ENCODE data around the gene BCL2. TPM values are rescaled to one million over a fixed set of nuclear protein-coding genes. Genes with fewer than 3 reads are reported as not detected.

Gene BCL2
- total and polyA plus RNA-seq, 9 of the 15 experiments (the other 6 are each of a cell fraction or from before 2014, with no cell fraction given), result 0.10 to 1.1 (median 0.65) TPM

DNA sequence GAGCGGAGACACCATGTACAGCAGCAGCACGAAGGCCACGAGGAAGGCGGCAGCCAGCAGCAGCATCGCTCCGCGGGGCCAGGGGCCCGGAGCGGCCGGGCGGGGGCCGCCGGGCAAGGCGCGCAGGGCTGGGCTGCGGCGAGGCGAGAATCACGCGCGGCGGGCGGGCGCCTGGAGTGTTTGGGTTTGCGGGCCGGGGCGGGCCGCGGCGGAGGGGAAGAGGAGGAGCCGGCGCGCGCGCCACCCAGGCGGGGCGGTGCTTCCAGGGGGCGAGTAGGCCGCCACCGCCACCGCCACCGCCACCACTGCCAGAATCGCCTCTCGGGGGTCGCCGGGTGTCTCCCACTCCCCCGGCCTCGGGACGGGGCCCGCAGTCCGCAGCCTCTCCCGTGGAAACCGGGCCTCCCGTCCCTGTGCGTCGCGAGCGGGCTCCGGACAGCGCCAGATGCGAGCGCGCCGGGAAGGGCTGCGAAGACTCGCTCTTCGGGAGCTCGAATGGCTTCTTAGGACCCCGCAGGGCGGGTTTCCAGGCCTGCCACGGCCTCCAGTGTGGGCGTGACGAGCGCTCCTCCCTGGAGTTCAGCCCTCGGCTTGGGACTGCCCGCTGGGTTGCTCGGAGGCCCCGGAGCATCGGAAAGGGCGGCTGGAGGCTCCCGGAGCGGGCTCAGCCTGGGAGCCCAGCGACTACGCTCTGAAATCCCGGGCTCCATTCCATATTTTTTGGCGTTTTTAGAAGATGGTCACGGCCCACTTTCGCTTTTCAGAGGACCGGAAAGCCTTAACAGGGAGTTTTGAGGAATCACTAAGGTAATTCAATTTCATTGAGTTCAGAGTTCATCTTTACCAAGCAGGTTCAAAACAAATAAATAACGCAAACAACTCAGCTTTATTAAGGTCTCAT lies 47.7 kb upstream of the BCL2 start, which contains the start of gene KDSR:
TSS of gene KDSR (minus strand) at position 154 of the 901 bp plus-strand sequence. CDS start at position 66, 88 bp downstream.
- H2AFZ ChIP-seq (ENCODE audit: low read depth, low read length), result peak within 1 kb of the TSS; percentile 95
- in situ Hi-C loops (cut with MboI), result no loop called here
- peak; percentile 88 for FAIRE-seq
- no peaks in the 10 kb centered on the region for H3K27me3 ChIP-seq (ENCODE audit: control insufficient read depth in 2 of 2, insufficient read depth in 2 of 2, low read length in 2 of 2)
- H3K79me2 ChIP-seq (ENCODE audit: control insufficient read depth, insufficient read depth, low read length), result peaks cover 18% of the 10 kb centered on the region
- ATAC-seq, result peak; percentile 96
- H3K9ac ChIP-seq (ENCODE audit: insufficient read depth in 1 of 2, low read depth in 2 of 2, low read length in 2 of 2), result peak within 1 kb of the TSS; percentile 74 to 95
- no peaks in the 10 kb centered on the region for H3K9me3 ChIP-seq (replicated peaks; ENCODE audit: control insufficient read depth, insufficient read depth, low read depth, low read length)
- H3K4me2 ChIP-seq (ENCODE audit: insufficient read depth, low read length), result peak within 1 kb of the TSS; percentile 90
- intact Hi-C loops (cut with micrococcal nuclease), result loop anchor here (5.0 kb wide), 1 partner anchor 55 kb away; the partner anchor contains the start of gene VPS4B
- ChIA-PET CTCF (ENCODE audit: low intra/inter-chr PET ratio) (no interaction called here), POLR2A (interaction anchor here (0.6 to 1.5 kb wide), 5 partner anchors 10 to 386 kb away, joined by 3 to 5 read pairs (median 4); no protein-coding TSS in a partner anchor)
- BruUV-seq (replicated peaks), result no TSS peak
- H3K27ac ChIP-seq (ENCODE audit: extremely low read depth, low read depth, low read length), result peak within 1 kb of the TSS; percentile 87
- WGBS (ENCODE audit: insufficient coverage, low coverage, missing lambda C conversion rate), result 2% methylated on average over 22 of the region's 90 CpGs
- peak; percentile 77 to 92 (median 84) for DNase-seq (ENCODE audit: extremely low read depth in 1 of 4, low spot score in 3 of 4)
- H4K20me1 ChIP-seq (replicated peaks; ENCODE audit: control insufficient read depth, insufficient read depth, low read length), result no peaks in the 10 kb centered on the region
- peaks cover 6 to 12% of the 10 kb centered on the region in 2 experiments; a peak in 3 of 5 replicates for H3K4me1 ChIP-seq (replicated peaks in 1 of 2; ENCODE audit: control insufficient read depth in 2 of 2, insufficient read depth in 2 of 2, low read length in 2 of 2)
- H3K9me1 ChIP-seq (ENCODE audit: control insufficient read depth, insufficient read depth, low read length), result no peaks in the 10 kb centered on the region
- H3K4me3 ChIP-seq, result peak within 1 kb of the TSS; percentile 79
- H3K36me3 ChIP-seq (ENCODE audit: control insufficient read depth, insufficient read depth, low read length), result peaks cover 4% of the 10 kb centered on the region; the same call in 1 of the 3 replicates
- TF ChIP-seq, protein P1, sequence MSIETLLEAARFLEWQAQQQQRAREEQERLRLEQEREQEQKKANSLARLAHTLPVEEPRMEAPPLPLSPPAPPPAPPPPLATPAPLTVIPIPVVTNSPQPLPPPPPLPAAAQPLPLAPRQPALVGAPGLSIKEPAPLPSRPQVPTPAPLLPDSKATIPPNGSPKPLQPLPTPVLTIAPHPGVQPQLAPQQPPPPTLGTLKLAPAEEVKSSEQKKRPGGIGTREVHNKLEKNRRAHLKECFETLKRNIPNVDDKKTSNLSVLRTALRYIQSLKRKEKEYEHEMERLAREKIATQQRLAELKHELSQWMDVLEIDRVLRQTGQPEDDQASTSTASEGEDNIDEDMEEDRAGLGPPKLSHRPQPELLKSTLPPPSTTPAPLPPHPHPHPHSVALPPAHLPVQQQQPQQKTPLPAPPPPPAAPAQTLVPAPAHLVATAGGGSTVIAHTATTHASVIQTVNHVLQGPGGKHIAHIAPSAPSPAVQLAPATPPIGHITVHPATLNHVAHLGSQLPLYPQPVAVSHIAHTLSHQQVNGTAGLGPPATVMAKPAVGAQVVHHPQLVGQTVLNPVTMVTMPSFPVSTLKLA (conservative IDR thresholded peaks at IDR 0.05), result peak; percentile 46 to 58; a peak in 3 of 4 replicates
- no peak for TF ChIP-seq FOXJ3 (CRISPR knock-in tag; IDR thresholded peaks at IDR 0.05)
- peak; percentile 47; the same call in 1 of the 2 replicates for TF ChIP-seq KLF13 (tag; IDR thresholded peaks at IDR 0.05; ENCODE audit: borderline replicate concordance, low read depth)
- no peak for TF ChIP-seq ZNF324 (CRISPR knock-in tag; IDR thresholded peaks at IDR 0.05)
- TF ChIP-seq BMI1 (IDR thresholded peaks at IDR 0.05; ENCODE audit: low read length), result no peak
- peak; percentile 74 for TF ChIP-seq FOXM1 (IDR thresholded peaks at IDR 0.05; ENCODE audit: low read depth)
- no peak for TF ChIP-seq FOXM1 (CRISPR knock-in tag; IDR thresholded peaks at IDR 0.05; ENCODE audit: low read depth)
- peak; percentile 32; the same call in 1 of the 2 replicates for TF ChIP-seq ZNF143 (CRISPR knock-in tag; IDR thresholded peaks at IDR 0.05)
- TF ChIP-seq C11orf30 (IDR thresholded peaks at IDR 0.05; ENCODE audit: low read depth), result no peak
- 0 out of 2 replicates have a peak, but pooled peaks have one; percentile 6 for TF ChIP-seq BCOR (IDR thresholded peaks at IDR 0.05)
- TF ChIP-seq, protein P2, sequence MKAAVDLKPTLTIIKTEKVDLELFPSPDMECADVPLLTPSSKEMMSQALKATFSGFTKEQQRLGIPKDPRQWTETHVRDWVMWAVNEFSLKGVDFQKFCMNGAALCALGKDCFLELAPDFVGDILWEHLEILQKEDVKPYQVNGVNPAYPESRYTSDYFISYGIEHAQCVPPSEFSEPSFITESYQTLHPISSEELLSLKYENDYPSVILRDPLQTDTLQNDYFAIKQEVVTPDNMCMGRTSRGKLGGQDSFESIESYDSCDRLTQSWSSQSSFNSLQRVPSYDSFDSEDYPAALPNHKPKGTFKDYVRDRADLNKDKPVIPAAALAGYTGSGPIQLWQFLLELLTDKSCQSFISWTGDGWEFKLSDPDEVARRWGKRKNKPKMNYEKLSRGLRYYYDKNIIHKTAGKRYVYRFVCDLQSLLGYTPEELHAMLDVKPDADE (conservative IDR thresholded peaks at IDR 0.05; ENCODE audit: control insufficient read depth, low read depth, low read length), result 0 out of 2 replicates have a peak, but pooled peaks have one; percentile 45
- TF ChIP-seq, protein P3, sequence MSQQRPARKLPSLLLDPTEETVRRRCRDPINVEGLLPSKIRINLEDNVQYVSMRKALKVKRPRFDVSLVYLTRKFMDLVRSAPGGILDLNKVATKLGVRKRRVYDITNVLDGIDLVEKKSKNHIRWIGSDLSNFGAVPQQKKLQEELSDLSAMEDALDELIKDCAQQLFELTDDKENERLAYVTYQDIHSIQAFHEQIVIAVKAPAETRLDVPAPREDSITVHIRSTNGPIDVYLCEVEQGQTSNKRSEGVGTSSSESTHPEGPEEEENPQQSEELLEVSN (IDR thresholded peaks at IDR 0.05; ENCODE audit: borderline replicate concordance in 1 of 2, extremely low read depth in 1 of 2, insufficient read depth in 1 of 2, insufficient read length in 1 of 2, low read depth in 1 of 2, low read length in 1 of 2, poor library complexity in 1 of 2, severe bottlenecking in 1 of 2), result peak; percentile 32 to 67
- TF ChIP-seq NCOA4 (IDR thresholded peaks at IDR 0.05; ENCODE audit: partially characterized antibody), result no peak
- peak; percentile 99 for TF ChIP-seq ZFX (CRISPR knock-in tag; IDR thresholded peaks at IDR 0.05)
- TF ChIP-seq MECOM (CRISPR knock-in tag; IDR thresholded peaks at IDR 0.05), result no peak
- TF ChIP-seq POLR2G (IDR thresholded peaks at IDR 0.05; ENCODE audit: low read depth, low read length), result peak; percentile 98

All from K562 (cell line).